Activated T-cell treated with anti-CD3 and anti-CD28 coated beads, Interleukin-2, amount 50 U/mL, for 24 hours (primary cell): ENCODE results near the gene CRYAA.
"Not testable (repeated sequence)": the region's sequence is repeated elsewhere in the genome, so short reads cannot be mapped to it uniquely, and the experiment has no call there.

Experiments used
- DNase-seq: peaks from one replicate; pipeline ENCODE4 v3.0.0-alpha.2; 2020
- H3K27ac Mint-ChIP-seq: 2 replicates; pipeline ENCODE4 v1.8.0; 2020; ENCODE audit warnings: mild to moderate bottlenecking, mixed read lengths
- H3K27me3 Mint-ChIP-seq: 2 replicates; pipeline ENCODE4 v1.8.0; 2020; ENCODE audit warnings: mixed read lengths
- H3K36me3 Mint-ChIP-seq: 2 replicates; pipeline ENCODE4 v1.8.0; 2020; ENCODE audit warnings: low read depth, mixed read lengths
- H3K4me1 Mint-ChIP-seq: 2 replicates; pipeline ENCODE4 v1.8.0; 2020; ENCODE audit warnings: low read depth, mixed read lengths
- H3K4me3 Mint-ChIP-seq: 2 replicates; pipeline ENCODE4 v1.8.0; 2020; ENCODE audit warnings: mild to moderate bottlenecking, moderate library complexity, mixed read lengths
- H3K9me3 Mint-ChIP-seq: 2 replicates; pipeline ENCODE4 v1.8.0; 2020; ENCODE audit warnings: mixed read lengths

CRYAA gene, protein sequence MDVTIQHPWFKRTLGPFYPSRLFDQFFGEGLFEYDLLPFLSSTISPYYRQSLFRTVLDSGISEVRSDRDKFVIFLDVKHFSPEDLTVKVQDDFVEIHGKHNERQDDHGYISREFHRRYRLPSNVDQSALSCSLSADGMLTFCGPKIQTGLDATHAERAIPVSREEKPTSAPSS

DNA sequence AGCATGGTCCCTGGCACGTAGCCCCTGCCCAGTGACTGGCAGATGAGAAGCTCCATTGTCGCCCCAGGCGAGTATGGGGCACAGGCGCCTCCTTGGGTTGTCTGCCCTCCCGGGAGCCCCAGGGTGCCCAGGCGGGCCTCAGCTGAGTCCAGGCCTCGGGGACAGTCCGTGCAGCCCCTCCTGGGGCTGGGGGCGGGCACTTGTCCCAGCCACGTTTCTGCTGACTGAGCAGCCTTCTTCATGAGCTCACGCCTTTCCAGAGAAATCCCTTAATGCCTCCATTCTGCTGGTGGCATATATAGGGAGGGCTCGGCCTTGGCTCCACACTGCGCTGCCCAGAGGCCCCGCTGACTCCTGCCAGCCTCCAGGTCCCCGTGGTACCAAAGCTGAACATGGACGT, at the start of gene CRYAA:
TSS of gene CRYAA (plus strand) at position 301 of the 400 bp plus-strand sequence. CDS start at position 393, 92 bp downstream.
- not testable (repeated sequence) for DNase-seq, H3K4me3 Mint-ChIP-seq, H3K4me1 Mint-ChIP-seq, H3K9me3 Mint-ChIP-seq, H3K36me3 Mint-ChIP-seq, H3K27me3 Mint-ChIP-seq, H3K27ac Mint-ChIP-seq

DNA sequence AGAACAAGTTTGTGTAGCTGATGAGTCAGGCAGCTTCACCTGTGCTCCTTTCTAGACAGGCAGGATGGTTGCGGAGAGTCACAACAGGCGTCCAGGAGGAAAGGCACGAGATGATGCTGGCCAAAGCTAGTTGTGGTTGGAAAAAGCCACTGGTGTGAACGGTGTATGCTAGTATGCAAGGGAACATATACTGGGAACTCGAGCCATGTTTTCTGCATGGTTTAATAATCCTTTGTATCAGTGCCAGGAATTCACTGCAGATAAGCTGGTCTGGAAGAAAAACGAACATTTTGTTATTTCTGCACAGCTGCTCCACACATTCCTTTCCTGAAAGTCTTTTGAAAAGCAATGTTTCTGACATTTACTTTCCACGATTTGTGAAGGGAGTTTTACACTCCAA, 38.7 kb upstream of the CRYAA start:
- H3K4me1 Mint-ChIP-seq, H3K27me3 Mint-ChIP-seq, DNase-seq, H3K9me3 Mint-ChIP-seq, H3K4me3 Mint-ChIP-seq, H3K27ac Mint-ChIP-seq, H3K36me3 Mint-ChIP-seq: not testable (repeated sequence)

- H3K4me1 Mint-ChIP-seq, H3K9me3 Mint-ChIP-seq, H3K4me3 Mint-ChIP-seq, H3K36me3 Mint-ChIP-seq, DNase-seq, H3K27me3 Mint-ChIP-seq, H3K27ac Mint-ChIP-seq: not testable (repeated sequence)
Observed at GRCh38 chr21:43134520-43134919, 34.3 kb upstream of the CRYAA start.

DNA sequence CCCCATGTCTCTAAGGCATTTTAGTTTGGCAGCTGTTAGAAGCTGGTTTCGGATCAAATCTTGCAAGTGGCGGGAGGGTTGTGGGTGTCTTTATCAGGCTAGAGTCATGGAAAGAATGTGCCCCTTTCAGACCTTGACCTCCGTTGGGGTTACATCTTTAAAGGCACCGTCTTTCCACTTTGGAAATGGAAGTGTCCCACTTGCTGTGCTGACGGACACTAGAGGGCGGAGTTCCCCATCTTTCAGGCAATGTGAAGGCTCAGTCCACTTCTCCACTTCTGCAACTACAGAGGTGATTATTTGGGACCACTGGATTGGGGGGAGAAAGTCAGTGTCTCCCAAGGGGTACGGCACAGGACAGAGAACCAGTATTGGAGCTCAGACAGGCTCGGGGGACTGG, 29.9 kb upstream of the CRYAA start:
- H3K4me3 Mint-ChIP-seq, H3K27me3 Mint-ChIP-seq, H3K27ac Mint-ChIP-seq, H3K9me3 Mint-ChIP-seq, H3K4me1 Mint-ChIP-seq, H3K36me3 Mint-ChIP-seq: not testable (repeated sequence)
- DNase-seq = peak; percentile 20

- not testable (repeated sequence) for H3K4me1 Mint-ChIP-seq, H3K36me3 Mint-ChIP-seq, DNase-seq, H3K9me3 Mint-ChIP-seq, H3K27me3 Mint-ChIP-seq, H3K4me3 Mint-ChIP-seq, H3K27ac Mint-ChIP-seq
Observed at GRCh38 chr21:43141407-43141806, 27.4 kb upstream of the CRYAA start.

GRCh38 chr21:43146637-43147036, 22.2 kb upstream of the CRYAA start:
- not testable (repeated sequence) for H3K4me3 Mint-ChIP-seq, DNase-seq, H3K27me3 Mint-ChIP-seq, H3K9me3 Mint-ChIP-seq, H3K27ac Mint-ChIP-seq, H3K36me3 Mint-ChIP-seq, H3K4me1 Mint-ChIP-seq

GRCh38 chr21:43147999-43148398, 20.8 kb upstream of the CRYAA start:
- H3K36me3 Mint-ChIP-seq, DNase-seq, H3K4me3 Mint-ChIP-seq, H3K4me1 Mint-ChIP-seq, H3K27ac Mint-ChIP-seq, H3K27me3 Mint-ChIP-seq, H3K9me3 Mint-ChIP-seq: not testable (repeated sequence)

GRCh38 chr21:43149344-43149743, 19.5 kb upstream of the CRYAA start:
- H3K4me3 Mint-ChIP-seq, H3K27ac Mint-ChIP-seq, H3K4me1 Mint-ChIP-seq, DNase-seq, H3K27me3 Mint-ChIP-seq, H3K9me3 Mint-ChIP-seq, H3K36me3 Mint-ChIP-seq: not testable (repeated sequence)

- not testable (repeated sequence) for H3K36me3 Mint-ChIP-seq, H3K4me3 Mint-ChIP-seq, DNase-seq, H3K4me1 Mint-ChIP-seq, H3K27ac Mint-ChIP-seq, H3K27me3 Mint-ChIP-seq, H3K9me3 Mint-ChIP-seq
Observed at GRCh38 chr21:43153601-43154000, 15.2 kb upstream of the CRYAA start.

DNA sequence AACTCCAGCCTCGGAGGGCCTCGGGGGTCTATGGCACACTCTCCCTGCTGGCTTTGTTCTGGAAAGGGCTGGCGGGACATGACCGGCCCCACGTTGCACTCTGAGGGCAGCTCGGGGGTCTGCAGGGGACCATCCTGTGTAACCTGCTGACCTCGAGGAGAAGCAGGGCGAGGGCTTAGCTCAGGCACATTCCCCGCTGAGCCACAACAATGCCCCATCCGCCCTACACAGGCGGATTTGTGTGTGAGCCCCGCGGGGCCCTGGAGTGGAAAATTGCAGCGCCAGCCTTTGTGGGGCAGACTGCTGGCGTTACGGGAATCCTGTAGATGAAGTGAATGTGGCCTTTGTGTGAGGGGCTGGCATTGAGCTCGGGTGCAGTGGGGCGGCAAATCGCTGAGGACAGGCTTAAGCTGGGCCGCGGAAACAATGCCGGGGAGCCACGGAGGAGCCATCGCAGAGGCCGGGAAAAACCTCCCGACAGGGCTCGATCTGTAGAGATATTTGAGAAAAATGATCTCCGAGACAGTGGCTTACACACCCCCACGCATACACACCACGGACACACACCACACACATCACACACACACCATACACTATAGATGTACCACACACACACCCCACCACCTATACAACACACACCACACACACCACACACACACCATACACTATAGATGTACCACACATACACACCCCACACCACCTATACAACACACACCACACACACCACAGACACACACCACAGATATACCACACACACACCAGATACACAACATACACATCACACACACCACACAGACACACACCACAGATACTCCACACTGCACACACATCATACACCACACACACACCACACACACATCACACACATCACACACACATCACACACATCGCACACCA, 9.3 kb upstream of the CRYAA start:
- H3K9me3 Mint-ChIP-seq, H3K4me3 Mint-ChIP-seq, DNase-seq, H3K36me3 Mint-ChIP-seq, H3K27me3 Mint-ChIP-seq, H3K4me1 Mint-ChIP-seq, H3K27ac Mint-ChIP-seq: not testable (repeated sequence)

DNA sequence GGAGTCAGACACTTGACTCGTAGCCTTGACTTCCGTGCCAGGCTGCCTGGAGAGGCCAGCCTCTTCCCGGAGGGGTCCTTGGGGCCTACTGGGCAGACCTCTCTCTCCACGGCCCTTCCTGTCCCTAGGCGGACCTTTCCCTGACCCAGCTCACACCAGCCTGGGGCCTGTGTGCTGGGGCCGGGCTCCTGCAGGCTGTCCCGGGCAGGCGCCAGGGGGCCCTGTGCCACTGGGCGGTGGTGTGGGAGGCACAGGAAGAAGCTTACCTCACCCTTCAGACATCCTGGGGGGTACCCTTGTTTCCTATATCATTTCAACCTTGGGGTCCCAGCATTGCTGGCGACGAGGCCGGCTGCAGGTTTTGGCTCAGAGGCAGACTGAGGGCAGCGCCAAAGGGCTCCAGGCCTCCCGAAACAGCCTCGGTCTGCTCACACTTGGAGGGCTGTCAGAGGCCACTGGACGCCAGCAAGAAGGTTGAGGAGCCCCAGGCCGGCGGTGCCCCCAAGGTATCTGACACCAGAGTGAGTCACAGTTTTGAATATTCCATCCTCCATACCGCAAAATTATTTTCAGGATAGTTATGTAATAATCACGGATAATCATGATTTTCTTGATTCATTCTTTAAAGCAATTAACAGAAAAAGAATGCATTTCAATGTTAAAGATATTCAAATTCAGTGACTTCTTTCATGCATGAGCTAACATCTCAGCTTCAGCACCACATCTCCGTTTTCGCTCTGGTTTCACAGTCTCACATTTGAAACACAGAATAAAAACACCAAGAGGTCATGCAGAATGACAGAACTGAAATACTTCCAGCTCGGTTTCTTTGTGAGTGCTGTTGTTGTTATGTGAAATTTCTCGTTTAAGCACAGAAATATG, 6.7 kb upstream of the CRYAA start:
- H3K9me3 Mint-ChIP-seq, H3K36me3 Mint-ChIP-seq, H3K4me1 Mint-ChIP-seq, H3K27ac Mint-ChIP-seq, H3K27me3 Mint-ChIP-seq, DNase-seq, H3K4me3 Mint-ChIP-seq: not testable (repeated sequence)

DNA sequence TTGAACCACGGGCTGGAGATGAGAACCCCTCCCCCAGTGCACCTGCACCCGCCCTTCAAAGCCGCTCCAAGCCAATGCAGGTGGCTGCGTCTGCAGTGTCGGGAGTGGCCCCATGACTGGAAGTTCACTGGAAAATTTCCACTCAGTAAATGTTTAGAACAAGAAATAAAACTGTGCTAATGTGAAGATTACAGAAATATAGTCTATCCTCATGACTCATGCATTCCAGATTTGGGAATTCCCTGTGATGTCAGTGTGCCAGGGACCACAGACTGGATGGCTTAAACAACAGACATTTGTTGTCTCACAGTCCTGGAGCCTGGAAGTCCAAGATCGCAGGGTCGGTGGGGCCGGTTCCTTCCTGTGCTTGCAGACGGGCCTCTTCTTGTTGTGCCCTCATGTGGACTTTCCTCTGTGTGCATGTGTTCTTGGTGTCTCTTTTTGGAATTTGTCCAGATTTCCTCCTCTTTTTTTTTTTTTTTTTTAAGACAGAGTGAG, 6.1 kb upstream of the CRYAA start:
- not testable (repeated sequence) for H3K4me3 Mint-ChIP-seq, DNase-seq, H3K4me1 Mint-ChIP-seq, H3K9me3 Mint-ChIP-seq, H3K36me3 Mint-ChIP-seq, H3K27ac Mint-ChIP-seq, H3K27me3 Mint-ChIP-seq

DNA sequence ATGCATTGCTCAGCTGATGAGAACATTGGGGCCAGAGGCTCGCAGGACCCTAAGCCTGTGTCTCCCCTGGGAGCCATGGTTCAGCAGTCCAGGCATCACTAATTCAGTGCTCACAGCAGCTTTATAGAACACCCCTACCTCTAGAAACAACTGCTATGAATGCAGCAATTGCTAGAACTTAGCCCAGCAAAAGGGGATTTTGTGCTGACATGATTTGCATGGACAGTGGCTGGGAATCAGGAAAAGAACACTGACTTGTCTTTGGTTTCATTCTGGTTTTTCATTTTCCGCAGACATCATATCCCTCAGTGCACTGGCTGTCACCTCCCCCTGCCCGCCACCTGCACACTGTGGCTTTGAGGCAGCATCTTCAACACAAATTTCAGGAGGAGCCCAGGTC, 4.0 kb upstream of the CRYAA start:
- H3K27ac Mint-ChIP-seq, H3K27me3 Mint-ChIP-seq, H3K36me3 Mint-ChIP-seq, H3K4me3 Mint-ChIP-seq, DNase-seq, H3K9me3 Mint-ChIP-seq, H3K4me1 Mint-ChIP-seq: not testable (repeated sequence)

DNA sequence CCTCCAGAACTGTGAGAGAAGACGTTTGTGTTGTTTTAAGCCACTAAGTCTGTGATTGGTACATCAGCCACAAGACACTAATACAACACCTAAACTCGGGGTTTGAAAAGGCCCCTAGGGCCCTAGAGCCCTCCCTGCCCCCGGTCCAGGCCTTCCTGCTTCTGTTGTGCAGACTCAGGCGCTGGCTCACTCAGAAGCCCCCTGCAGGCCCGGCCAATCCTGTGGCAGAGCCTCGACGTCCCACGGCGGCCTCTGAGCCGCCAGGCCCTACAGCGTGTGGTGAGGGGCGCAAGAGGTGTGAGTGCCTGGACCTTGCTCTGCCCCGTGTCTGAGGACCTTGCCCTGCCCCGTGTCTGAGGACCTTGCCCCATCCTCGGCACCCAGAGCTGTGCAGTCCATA, 3.1 kb upstream of the CRYAA start:
- not testable (repeated sequence) for H3K36me3 Mint-ChIP-seq, H3K9me3 Mint-ChIP-seq, DNase-seq, H3K4me3 Mint-ChIP-seq, H3K27ac Mint-ChIP-seq, H3K4me1 Mint-ChIP-seq, H3K27me3 Mint-ChIP-seq
